Natural killer cell (primary cell): ENCODE data around the gene PCK1. TPM values are rescaled to one million over a fixed set of nuclear protein-coding genes. Genes with fewer than 3 reads are reported as not detected.

ENCODE experiments used
- ATAC-seq, 3 donors: fragments of 150-1000 bp in 2 of 3; fragments of 200-7000 bp in 1 of 3; cut with Tn5 transposase; 1 replicate in 1 of 3; 2 replicates in 2 of 3; pipeline ENCODE4 v1.10.0; 2021; ENCODE audit warnings: mild to moderate bottlenecking in 2 of 3, moderate library complexity in 2 of 3
- DNase-seq, 2 donors: peaks; one replicate each; pipeline versions ENCODE4 v3.0.0 to v3.0.0-alpha.2; 2013 to 2021; ENCODE audit warnings: mixed read lengths in 1 of 2
- H3K27ac ChIP-seq: one replicate; pipeline ENCODE4 v1.5.1; 2013; ENCODE audit warnings: mild to moderate bottlenecking, low read length
- H3K27me3 ChIP-seq: one replicate; pipeline ENCODE4 v1.6.1; 2013; ENCODE audit warnings: low read length; ENCODE audit not compliant: control insufficient read depth, insufficient read depth
- H3K36me3 ChIP-seq: one replicate; pipeline ENCODE4 v1.6.1; 2013; ENCODE audit warnings: low read length; ENCODE audit not compliant: control insufficient read depth, insufficient read depth
- H3K4me1 ChIP-seq: one replicate; pipeline ENCODE4 v1.6.1; 2013; ENCODE audit warnings: low read length; ENCODE audit not compliant: control insufficient read depth, insufficient read depth
- H3K4me3 ChIP-seq: one replicate; pipeline ENCODE4 v1.5.1; 2013; ENCODE audit warnings: low read length
- H3K9me3 ChIP-seq: one replicate; pipeline ENCODE4 v1.6.1; 2013; ENCODE audit warnings: low read length; ENCODE audit not compliant: control insufficient read depth, insufficient read depth
- H3K27ac Mint-ChIP-seq, 2 donors: one replicate each; pipeline ENCODE4 v1.8.0; 2022; ENCODE audit warnings: mild to moderate bottlenecking in 2 of 2, mixed read lengths in 2 of 2, moderate library complexity in 1 of 2
- H3K27me3 Mint-ChIP-seq, 2 donors: one replicate each; pipeline ENCODE4 v1.8.0; 2022; ENCODE audit warnings: low read depth in 2 of 2, mixed read lengths in 2 of 2
- H3K36me3 Mint-ChIP-seq: one replicate; pipeline ENCODE4 v1.8.0; 2022; ENCODE audit warnings: mixed read lengths
- H3K4me1 Mint-ChIP-seq, 2 donors: one replicate each; pipeline ENCODE4 v1.8.0; 2022; ENCODE audit warnings: mixed read lengths in 2 of 2
- H3K4me3 Mint-ChIP-seq: one replicate; pipeline ENCODE4 v1.8.0; 2022; ENCODE audit warnings: mild to moderate bottlenecking, moderate library complexity, mixed read lengths
- H3K9me3 Mint-ChIP-seq, 2 donors: one replicate each; pipeline ENCODE4 v1.8.0; 2022; ENCODE audit warnings: mixed read lengths in 2 of 2
- CTCF ChIP-seq: fragments of 200-600 bp; IDR thresholded peaks from one replicate; pipeline ENCODE4 v1.8.0; 2022; ENCODE audit warnings: antibody characterized with exemption
- WGBS: methylation state at CpG from one replicate; pipeline ENCODE4 v1.1.7; 2013; ENCODE audit warnings: missing lambda C conversion rate; ENCODE audit not compliant: insufficient coverage; 5-methylcytosine and 5-hydroxymethylcytosine counted together
- intact Hi-C: fragments of 100-400 bp; cut with micrococcal nuclease; formaldehyde crosslinking; loops from one replicate; pipeline ENCODE4 v1.14.2; 2022
- total RNA-seq, 4 donors: library from RNA; stranded (reverse); fragments of 120-200 nt in 1 of 4; gene quantifications; one replicate each; pipeline versions ENCODE4 v1.2.3 to v1.2.4, GENCODE V29; 2013 to 2022

Gene PCK1
- total RNA-seq, 3 donors from 2014 or later (not counting 1 experiment from before 2014, with no cell fraction given) = not detected

GRCh38 chr20:57574954-57575353 lies 14.0 kb downstream of the PCK1 start:
- no peaks in the 10 kb centered on the region for H3K36me3 ChIP-seq
- ATAC-seq (no peak), DNase-seq (no peak)
- Mint-ChIP-seq H3K4me3 (no peak overlapping the region), H3K27me3 (peaks cover 7 to 10% of the 10 kb centered on the region in 2 donors), H3K4me1 (no peaks in the 10 kb centered on the region), H3K36me3 (no peaks in the 10 kb centered on the region), H3K27ac (no peak overlapping the region), H3K9me3 (no peaks in the 10 kb centered on the region)
- intact Hi-C loops = no loop called here
- no peak for TF ChIP-seq CTCF
- H3K27ac ChIP-seq = no peak overlapping the region
- H3K27me3 ChIP-seq = no peaks in the 10 kb centered on the region
- H3K4me1 ChIP-seq = no peaks in the 10 kb centered on the region
- no peak overlapping the region for H3K4me3 ChIP-seq
- H3K9me3 ChIP-seq = no peaks in the 10 kb centered on the region

- no peak overlapping the region for H3K4me3 Mint-ChIP-seq
These were observed 15.1 kb downstream of the PCK1 start for GRCh38 chr20:57576002-57576401.

GRCh38 chr20:57576617-57577550 lies 16.0 kb downstream of the PCK1 start:
- Histone ChIP-seq H3K36me3 (no peaks in the 10 kb centered on the region), H3K4me1 (no peaks in the 10 kb centered on the region), H3K9me3 (no peaks in the 10 kb centered on the region), H3K27ac (no peak overlapping the region), H3K27me3 (peaks cover 2% of the 10 kb centered on the region), H3K4me3 (no peak overlapping the region)
- DNase-seq (no peak), ATAC-seq (no peak)
- H3K4me3 Mint-ChIP-seq = no peak overlapping the region
- H3K36me3 Mint-ChIP-seq = no peaks in the 10 kb centered on the region
- no peak overlapping the region for H3K27ac Mint-ChIP-seq
- no peaks in the 10 kb centered on the region for H3K4me1 Mint-ChIP-seq
- peaks cover 22 to 25% of the 10 kb centered on the region in 2 donors for H3K27me3 Mint-ChIP-seq
- intact Hi-C loops = no loop called here
- 78% methylated on average over 6 of the region's 6 CpGs for WGBS
- TF ChIP-seq CTCF = no peak
- no peaks in the 10 kb centered on the region for H3K9me3 Mint-ChIP-seq

More at GRCh38 chr20:57576002-57576401, 15.1 kb downstream of the PCK1 start:
- Mint-ChIP-seq H3K27ac (no peak overlapping the region), H3K36me3 (no peaks in the 10 kb centered on the region), H3K9me3 (no peaks in the 10 kb centered on the region), H3K4me1 (no peaks in the 10 kb centered on the region), H3K27me3 (peaks cover 16 to 18% of the 10 kb centered on the region in 2 donors)
- no peak for TF ChIP-seq CTCF
- Histone ChIP-seq H3K4me1 (no peaks in the 10 kb centered on the region), H3K36me3 (no peaks in the 10 kb centered on the region), H3K27me3 (no peaks in the 10 kb centered on the region), H3K9me3 (no peaks in the 10 kb centered on the region), H3K27ac (no peak overlapping the region), H3K4me3 (no peak overlapping the region)
- WGBS = 63% methylated on average over 2 of the region's 2 CpGs
- DNase-seq (no peak), ATAC-seq (no peak)
- intact Hi-C loops = no loop called here
